K562 (cell line): ENCODE results near the gene ZNF488.

Source experiments
- CREB1 ChIP-seq, 2 experiments: sonication (generic) in 1 of 2; formaldehyde crosslinking in 1 of 2; IDR thresholded peaks; 2 replicates each; pipeline versions ENCODE4 v1.6.1 to v1.8.0; 2012 to 2022; ENCODE audit warnings: inconsistent platforms in 1 of 2, mild to moderate bottlenecking in 1 of 2, missing genetic modification reagents in 1 of 2, moderate library complexity in 1 of 2
- DDX20 ChIP-seq: fragments of 450-650 bp; IDR thresholded peaks from 2 replicates; pipeline ENCODE4 v1.6.1; 2016; ENCODE audit warnings: missing genetic modification characterization, low read depth, mild to moderate bottlenecking, missing compliant biosample characterization, moderate library complexity
- MCM3 ChIP-seq: fragments of 450-650 bp; IDR thresholded peaks from 2 replicates; pipeline ENCODE4 v1.6.1; 2016
- RAD21 ChIP-seq, 2 experiments: fragments of 250-450 bp in 1 of 2; fragments of 450-650 bp in 1 of 2; sonication (Bioruptor Pico) in 1 of 2; formaldehyde crosslinking in 1 of 2; IDR thresholded peaks in 1 of 2; conservative IDR thresholded peaks in 1 of 2; 2 replicates each; pipeline versions ENCODE4 v1.4.0 to v1.8.0; 2020 to 2022; ENCODE audit warnings: mild to moderate bottlenecking in 2 of 2, moderate library complexity in 1 of 2
- ZNF644 ChIP-seq: fragments of 200-800 bp; sonication (Bioruptor generic); IDR thresholded peaks from 2 replicates; pipeline ENCODE4 v1.6.1; 2016; ENCODE audit warnings: low read depth, missing genetic modification characterization, missing compliant biosample characterization
- TF ChIP-seq, protein P1 (sequence below), 3 experiments: IDR thresholded peaks in 2 of 3; conservative IDR thresholded peaks in 1 of 3; 2 replicates each; pipeline ENCODE4 v1.5.1; 2011 to 2012; ENCODE audit warnings: low read length in 3 of 3, mild to moderate bottlenecking in 3 of 3, control low read depth in 2 of 3, improper control_type of control experiment in 1 of 3, inconsistent platforms in 1 of 3, low read depth in 1 of 3, mixed read lengths in 1 of 3, moderate library complexity in 1 of 3; ENCODE audit not compliant: insufficient read depth in 2 of 3
- TF ChIP-seq, protein P2 (sequence below): sonication (generic); formaldehyde crosslinking; IDR thresholded peaks from 2 replicates; pipeline ENCODE4 v1.8.1; 2023; ENCODE audit warnings: mild to moderate bottlenecking, missing genetic modification reagents

DNA sequence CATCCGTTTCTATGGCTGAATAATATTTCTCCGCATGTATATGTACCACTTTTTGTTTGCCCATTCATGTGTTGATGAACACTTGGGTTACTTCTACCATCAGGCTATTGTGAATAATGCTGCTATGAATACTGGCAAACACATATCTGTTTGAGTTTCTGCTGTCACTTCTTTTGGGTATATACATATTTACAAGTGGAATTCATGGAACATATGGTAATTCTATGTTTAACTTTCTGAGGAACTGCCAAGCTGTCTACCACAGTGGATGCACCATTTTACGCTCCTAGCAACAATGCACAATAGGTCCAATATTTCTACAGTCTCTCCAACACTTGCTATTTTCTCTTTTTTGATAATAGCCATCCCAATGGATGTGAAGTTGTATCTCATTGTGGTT is 5.5 kb upstream of the ZNF488 start:
- no peak for TF ChIP-seq MCM3
- TF ChIP-seq ZNF644 (tag) = no peak
- no peak for TF ChIP-seq RAD21 (CRISPR knock-in tag; conservative IDR thresholded peaks at IDR 0.05 in 1 of 2, IDR thresholded peaks at IDR 0.05 in 1 of 2)
- TF ChIP-seq DDX20 (tag) = no peak
- TF ChIP-seq CREB1 (IDR thresholded peaks at IDR 0.05) = no peak
- TF ChIP-seq CREB1 (CRISPR knock-in tag; IDR thresholded peaks at IDR 0.05) = no peak
- TF ChIP-seq, protein P1, sequence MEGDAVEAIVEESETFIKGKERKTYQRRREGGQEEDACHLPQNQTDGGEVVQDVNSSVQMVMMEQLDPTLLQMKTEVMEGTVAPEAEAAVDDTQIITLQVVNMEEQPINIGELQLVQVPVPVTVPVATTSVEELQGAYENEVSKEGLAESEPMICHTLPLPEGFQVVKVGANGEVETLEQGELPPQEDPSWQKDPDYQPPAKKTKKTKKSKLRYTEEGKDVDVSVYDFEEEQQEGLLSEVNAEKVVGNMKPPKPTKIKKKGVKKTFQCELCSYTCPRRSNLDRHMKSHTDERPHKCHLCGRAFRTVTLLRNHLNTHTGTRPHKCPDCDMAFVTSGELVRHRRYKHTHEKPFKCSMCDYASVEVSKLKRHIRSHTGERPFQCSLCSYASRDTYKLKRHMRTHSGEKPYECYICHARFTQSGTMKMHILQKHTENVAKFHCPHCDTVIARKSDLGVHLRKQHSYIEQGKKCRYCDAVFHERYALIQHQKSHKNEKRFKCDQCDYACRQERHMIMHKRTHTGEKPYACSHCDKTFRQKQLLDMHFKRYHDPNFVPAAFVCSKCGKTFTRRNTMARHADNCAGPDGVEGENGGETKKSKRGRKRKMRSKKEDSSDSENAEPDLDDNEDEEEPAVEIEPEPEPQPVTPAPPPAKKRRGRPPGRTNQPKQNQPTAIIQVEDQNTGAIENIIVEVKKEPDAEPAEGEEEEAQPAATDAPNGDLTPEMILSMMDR (IDR thresholded peaks at IDR 0.05 in 2 of 3, conservative IDR thresholded peaks at IDR 0.05 in 1 of 3; ENCODE audit: insufficient read depth in 2 of 3, low read depth in 1 of 3, low read length in 3 of 3) = no peak
- TF ChIP-seq, protein P2, sequence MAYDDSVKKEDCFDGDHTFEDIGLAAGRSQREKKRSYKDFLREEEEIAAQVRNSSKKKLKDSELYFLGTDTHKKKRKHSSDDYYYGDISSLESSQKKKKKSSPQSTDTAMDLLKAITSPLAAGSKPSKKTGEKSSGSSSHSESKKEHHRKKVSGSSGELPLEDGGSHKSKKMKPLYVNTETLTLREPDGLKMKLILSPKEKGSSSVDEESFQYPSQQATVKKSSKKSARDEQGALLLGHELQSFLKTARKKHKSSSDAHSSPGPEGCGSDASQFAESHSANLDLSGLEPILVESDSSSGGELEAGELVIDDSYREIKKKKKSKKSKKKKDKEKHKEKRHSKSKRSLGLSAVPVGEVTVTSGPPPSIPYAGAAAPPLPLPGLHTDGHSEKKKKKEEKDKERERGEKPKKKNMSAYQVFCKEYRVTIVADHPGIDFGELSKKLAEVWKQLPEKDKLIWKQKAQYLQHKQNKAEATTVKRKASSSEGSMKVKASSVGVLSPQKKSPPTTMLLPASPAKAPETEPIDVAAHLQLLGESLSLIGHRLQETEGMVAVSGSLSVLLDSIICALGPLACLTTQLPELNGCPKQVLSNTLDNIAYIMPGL (CRISPR knock-in tag) = no peak
